Uterus (tissue), 2 donors: ENCODE measurements around the gene OCA2.

Source experiments
- POLR2A ChIP-seq, 2 donors: fragments of 450-650 bp; IDR thresholded peaks; one replicate each; pipeline ENCODE4 v1.6.1; 2016; ENCODE audit warnings: antibody characterized with exemption in 2 of 2, mild to moderate bottlenecking in 1 of 2, moderate library complexity in 1 of 2
- TF ChIP-seq, protein P1 (sequence below), 4 experiments: fragments of 200-600 bp in 2 of 4; fragments of 450-650 bp in 2 of 4; sonication (generic) in 2 of 4; IDR thresholded peaks; one replicate each; pipeline ENCODE4 v1.5.1; 2016 to 2019; ENCODE audit warnings: antibody characterized with exemption in 4 of 4, mild to moderate bottlenecking in 2 of 4, moderate library complexity in 1 of 4

- TF ChIP-seq, protein P1, sequence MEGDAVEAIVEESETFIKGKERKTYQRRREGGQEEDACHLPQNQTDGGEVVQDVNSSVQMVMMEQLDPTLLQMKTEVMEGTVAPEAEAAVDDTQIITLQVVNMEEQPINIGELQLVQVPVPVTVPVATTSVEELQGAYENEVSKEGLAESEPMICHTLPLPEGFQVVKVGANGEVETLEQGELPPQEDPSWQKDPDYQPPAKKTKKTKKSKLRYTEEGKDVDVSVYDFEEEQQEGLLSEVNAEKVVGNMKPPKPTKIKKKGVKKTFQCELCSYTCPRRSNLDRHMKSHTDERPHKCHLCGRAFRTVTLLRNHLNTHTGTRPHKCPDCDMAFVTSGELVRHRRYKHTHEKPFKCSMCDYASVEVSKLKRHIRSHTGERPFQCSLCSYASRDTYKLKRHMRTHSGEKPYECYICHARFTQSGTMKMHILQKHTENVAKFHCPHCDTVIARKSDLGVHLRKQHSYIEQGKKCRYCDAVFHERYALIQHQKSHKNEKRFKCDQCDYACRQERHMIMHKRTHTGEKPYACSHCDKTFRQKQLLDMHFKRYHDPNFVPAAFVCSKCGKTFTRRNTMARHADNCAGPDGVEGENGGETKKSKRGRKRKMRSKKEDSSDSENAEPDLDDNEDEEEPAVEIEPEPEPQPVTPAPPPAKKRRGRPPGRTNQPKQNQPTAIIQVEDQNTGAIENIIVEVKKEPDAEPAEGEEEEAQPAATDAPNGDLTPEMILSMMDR (IDR thresholded peaks at IDR 0.05), result no peak
- TF ChIP-seq POLR2A (IDR thresholded peaks at IDR 0.05), result no peak
Observed at GRCh38 chr15:27864719-27865118, 234.4 kb downstream of the OCA2 start.
